ENCODE measurements around the gene ATP6V1A.
A peak's percentile ranks its signal among the peaks of the same experiment; 100 is the strongest.

The ATP6V1A gene

GRCh38 chr3:113775516-113775915 is 28.7 kb downstream of the ATP6V1A start:
- DNase-seq (no peak), ATAC-seq (no peak)
- Mint-ChIP-seq H3K27me3 (no peaks in the 10 kb centered on the region), H3K4me3 (no peak overlapping the region), H3K27ac (peak overlapping the region in 1 of 2 donors; percentile 8), H3K4me1 (peaks cover 14% of the 10 kb centered on the region), H3K9me3 (no peaks in the 10 kb centered on the region)

- Mint-ChIP-seq H3K27ac (no peak overlapping the region), H3K9me3 (no peaks in the 10 kb centered on the region), H3K4me3 (no peak overlapping the region), H3K4me1 (peaks cover 14% of the 10 kb centered on the region), H3K27me3 (no peaks in the 10 kb centered on the region)
- DNase-seq (no peak), ATAC-seq (no peak)
Measured at GRCh38 chr3:113776564-113776963, 29.7 kb downstream of the ATP6V1A start.

GRCh38 chr3:113783463-113783862 is 36.6 kb downstream of the ATP6V1A start:
- DNase-seq (no peak), ATAC-seq (no peak)
- no peak overlapping the region for H3K27ac Mint-ChIP-seq
- peaks cover 5% of the 10 kb centered on the region for H3K4me1 Mint-ChIP-seq
- no peaks in the 10 kb centered on the region for H3K9me3 Mint-ChIP-seq
- H3K27me3 Mint-ChIP-seq = no peaks in the 10 kb centered on the region
- H3K4me3 Mint-ChIP-seq = no peak overlapping the region

DNA sequence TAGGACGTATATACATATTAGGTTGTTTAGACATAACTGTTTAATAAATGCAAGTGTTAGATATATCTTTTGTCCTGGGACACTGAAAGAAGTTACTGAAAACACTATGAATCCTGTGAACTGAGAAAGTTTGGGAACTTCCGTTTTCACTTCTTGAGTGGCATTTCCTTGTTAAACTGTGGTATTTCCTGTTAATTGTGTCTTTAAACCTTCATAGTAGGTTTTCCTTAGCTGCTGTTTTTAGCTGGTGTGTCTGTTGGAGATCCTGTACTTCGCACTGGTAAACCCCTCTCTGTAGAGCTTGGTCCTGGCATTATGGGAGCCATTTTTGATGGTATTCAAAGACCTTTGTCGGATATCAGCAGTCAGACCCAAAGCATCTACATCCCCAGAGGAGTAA is 37.1 kb downstream of the ATP6V1A start:
- Mint-ChIP-seq H3K27ac (peak overlapping the region in 1 of 2 donors; percentile 28), H3K4me3 (no peak overlapping the region), H3K27me3 (no peaks in the 10 kb centered on the region), H3K4me1 (peaks cover 5% of the 10 kb centered on the region), H3K9me3 (no peaks in the 10 kb centered on the region)
- DNase-seq = no peak
- no peak for ATAC-seq

DNA sequence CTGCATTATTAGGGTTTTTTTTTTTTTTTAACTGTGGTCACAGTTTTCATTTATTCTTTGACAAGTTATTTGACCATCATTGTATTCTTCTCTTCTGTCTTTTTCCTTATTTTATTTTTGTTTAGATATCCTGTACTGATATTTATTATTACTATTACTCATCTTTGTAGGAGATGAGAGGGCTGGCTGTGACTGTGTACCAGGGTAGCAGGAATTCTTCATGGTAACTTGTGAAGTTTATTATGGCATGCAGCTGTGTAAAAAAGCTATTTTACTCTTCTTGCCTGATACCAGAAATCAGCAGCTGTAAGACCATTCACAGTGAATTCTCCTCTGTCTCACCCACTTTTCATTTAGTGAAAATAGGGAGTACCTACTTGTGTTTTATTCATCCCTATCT is 44.5 kb downstream of the ATP6V1A start:
- no peak for DNase-seq
- Mint-ChIP-seq H3K27me3 (no peaks in the 10 kb centered on the region), H3K9me3 (no peaks in the 10 kb centered on the region), H3K27ac (peak overlapping the region in 1 of 2 donors; percentile 67), H3K4me1 (no peaks in the 10 kb centered on the region), H3K4me3 (no peak overlapping the region)
- ATAC-seq = no peak

- H3K4me3 Mint-ChIP-seq = no peak overlapping the region
- ATAC-seq (no peak), DNase-seq (no peak)
- H3K27ac Mint-ChIP-seq = no peak overlapping the region
- no peaks in the 10 kb centered on the region for H3K4me1 Mint-ChIP-seq
- H3K27me3 Mint-ChIP-seq = no peaks in the 10 kb centered on the region
- H3K9me3 Mint-ChIP-seq = no peaks in the 10 kb centered on the region
Measured at GRCh38 chr3:113794526-113794925, 47.7 kb downstream of the ATP6V1A start.

GRCh38 chr3:113795693-113796092 is 48.9 kb downstream of the ATP6V1A start:
- no peaks in the 10 kb centered on the region for H3K27me3 Mint-ChIP-seq
- H3K4me1 Mint-ChIP-seq = no peaks in the 10 kb centered on the region
- ATAC-seq = no peak
- no peak for DNase-seq
- H3K27ac Mint-ChIP-seq = no peak overlapping the region
- H3K4me3 Mint-ChIP-seq = no peak overlapping the region
- no peaks in the 10 kb centered on the region for H3K9me3 Mint-ChIP-seq

- H3K9me3 Mint-ChIP-seq = no peaks in the 10 kb centered on the region
- ATAC-seq (peak; percentile 39), DNase-seq (no peak)
- H3K4me3 Mint-ChIP-seq = no peak overlapping the region
- peak overlapping the region; percentile 73 to 85 for H3K27ac Mint-ChIP-seq
- H3K4me1 Mint-ChIP-seq = peaks cover 9% of the 10 kb centered on the region
- H3K27me3 Mint-ChIP-seq = no peaks in the 10 kb centered on the region
Measured at GRCh38 chr3:113802795-113803455, 56.1 kb downstream of the ATP6V1A start.

- Mint-ChIP-seq H3K4me1 (peaks cover 9% of the 10 kb centered on the region), H3K4me3 (no peak overlapping the region), H3K27ac (no peak overlapping the region), H3K9me3 (no peaks in the 10 kb centered on the region), H3K27me3 (no peaks in the 10 kb centered on the region)
- ATAC-seq (no peak), DNase-seq (no peak)
Measured at GRCh38 chr3:113804661-113805060, 57.8 kb downstream of the ATP6V1A start.

DNA sequence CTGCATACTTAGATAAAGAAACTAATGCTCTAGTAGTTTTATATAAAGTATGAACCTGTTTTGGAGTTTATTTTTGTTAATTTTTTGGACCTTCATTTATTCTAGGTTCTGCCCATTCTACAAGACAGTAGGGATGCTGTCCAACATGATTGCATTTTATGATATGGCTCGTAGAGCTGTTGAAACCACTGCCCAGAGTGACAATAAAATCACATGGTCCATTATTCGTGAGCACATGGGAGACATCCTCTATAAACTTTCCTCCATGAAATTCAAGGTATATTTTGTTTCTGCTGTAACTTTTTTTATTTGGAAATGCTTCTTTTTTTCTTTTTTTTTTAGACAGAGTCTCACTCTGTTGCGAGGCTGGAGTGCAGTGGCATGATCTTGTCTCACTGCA is 58.4 kb downstream of the ATP6V1A start:
- no peak for DNase-seq
- peaks cover 9% of the 10 kb centered on the region for H3K4me1 Mint-ChIP-seq
- no peak overlapping the region for H3K4me3 Mint-ChIP-seq
- H3K27ac Mint-ChIP-seq = no peak overlapping the region
- H3K27me3 Mint-ChIP-seq = no peaks in the 10 kb centered on the region
- ATAC-seq = no peak
- no peaks in the 10 kb centered on the region for H3K9me3 Mint-ChIP-seq

- no peaks in the 10 kb centered on the region for H3K27me3 Mint-ChIP-seq
- DNase-seq = no peak
- no peak overlapping the region for H3K4me3 Mint-ChIP-seq
- H3K9me3 Mint-ChIP-seq = no peaks in the 10 kb centered on the region
- H3K4me1 Mint-ChIP-seq = no peaks in the 10 kb centered on the region
- no peak for ATAC-seq
- H3K27ac Mint-ChIP-seq = no peak overlapping the region
Measured at GRCh38 chr3:113812854-113813253, 66.0 kb downstream of the ATP6V1A start.

DNA sequence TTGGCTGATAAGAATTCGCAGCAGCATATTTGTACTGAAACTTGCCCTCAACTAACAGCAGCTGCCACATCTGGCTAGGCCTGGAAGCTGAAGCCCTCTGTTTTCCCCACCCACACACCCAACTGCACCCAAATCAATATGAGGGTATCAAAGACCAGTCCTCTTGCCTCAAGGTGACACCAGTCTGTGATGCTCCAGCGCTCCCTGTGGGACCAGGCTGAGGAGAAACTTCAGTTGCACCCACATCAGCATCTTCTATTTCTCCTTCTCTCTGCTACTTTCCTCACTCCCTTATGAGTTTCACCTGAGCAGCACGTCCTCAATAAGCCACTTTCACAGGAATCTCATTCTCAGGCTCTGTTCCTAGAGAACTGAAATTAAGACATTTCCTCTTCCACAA is 73.0 kb downstream of the ATP6V1A start:
- Mint-ChIP-seq H3K27me3 (no peaks in the 10 kb centered on the region), H3K9me3 (no peaks in the 10 kb centered on the region), H3K4me3 (no peak overlapping the region), H3K4me1 (no peaks in the 10 kb centered on the region), H3K27ac (no peak overlapping the region)
- no peak for DNase-seq
- ATAC-seq = no peak

DNA sequence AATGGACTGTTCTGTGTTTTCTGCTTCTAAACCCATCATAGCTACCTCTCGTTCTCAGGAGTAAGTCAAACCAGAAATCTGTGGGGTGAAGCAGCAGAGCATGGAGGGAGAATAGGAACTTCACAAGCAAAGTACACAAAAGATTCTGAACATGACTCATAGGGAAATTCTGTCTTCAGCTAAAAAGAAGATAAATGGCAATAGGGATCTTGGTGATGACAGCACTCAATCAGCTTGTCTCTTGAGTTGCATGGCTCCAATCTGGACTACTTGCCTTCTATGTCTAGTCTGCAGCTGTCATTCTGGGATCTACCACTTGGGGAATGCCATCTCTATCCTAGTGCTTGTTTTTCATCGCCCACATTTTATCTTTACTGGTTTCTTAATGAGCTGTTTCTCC is 78.3 kb downstream of the ATP6V1A start:
- peak overlapping the region in 1 of 2 donors; percentile 61 for H3K27ac Mint-ChIP-seq
- DNase-seq (no peak), ATAC-seq (no peak)
- no peaks in the 10 kb centered on the region for H3K9me3 Mint-ChIP-seq
- H3K27me3 Mint-ChIP-seq = no peaks in the 10 kb centered on the region
- peaks cover 6% of the 10 kb centered on the region for H3K4me1 Mint-ChIP-seq
- no peak overlapping the region for H3K4me3 Mint-ChIP-seq

- H3K27ac Mint-ChIP-seq = no peak overlapping the region
- no peak for DNase-seq
- peaks cover 25% of the 10 kb centered on the region for H3K4me1 Mint-ChIP-seq
- peaks cover 5 to 10% of the 10 kb centered on the region in 2 donors for H3K9me3 Mint-ChIP-seq
- ATAC-seq = no peak
- H3K27me3 Mint-ChIP-seq = no peaks in the 10 kb centered on the region
- H3K4me3 Mint-ChIP-seq = no peak overlapping the region
Measured at GRCh38 chr3:113828600-113828999, 81.8 kb downstream of the ATP6V1A start.

DNA sequence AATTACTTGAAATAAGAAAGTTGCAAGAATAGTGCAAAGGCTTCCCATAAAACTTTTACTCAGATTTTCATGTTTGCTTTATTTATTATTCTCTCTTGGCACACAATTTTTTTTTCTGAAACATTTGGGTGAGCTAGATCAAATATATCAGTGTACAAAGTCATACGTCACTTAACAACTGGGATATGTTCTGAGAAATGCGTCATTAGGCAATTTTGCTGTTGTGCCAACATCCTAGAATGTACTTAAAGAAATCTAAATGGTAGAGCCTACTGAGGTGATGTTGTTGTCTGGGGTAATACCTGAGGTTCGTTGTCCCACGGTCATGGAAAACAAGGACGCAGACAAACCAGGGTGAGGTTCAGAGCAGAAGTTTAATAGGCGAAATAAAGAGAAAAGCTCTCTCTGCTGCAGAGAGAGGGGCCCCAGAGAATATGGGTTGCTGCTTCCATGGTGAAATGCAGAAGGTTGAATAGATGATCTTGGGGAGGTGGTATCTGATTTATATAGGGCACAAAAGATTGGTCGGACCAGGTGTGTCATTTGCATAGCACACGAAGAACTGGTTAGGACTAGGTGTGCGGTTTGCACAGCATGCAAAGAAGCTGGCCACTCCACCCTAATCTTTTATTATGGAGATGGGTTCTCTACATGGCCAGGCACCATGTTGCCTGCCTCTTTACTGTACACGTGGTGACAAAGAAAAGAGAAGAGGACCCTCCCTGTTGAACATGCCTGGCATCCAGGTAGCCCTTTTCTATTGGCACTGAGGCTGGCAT is 82.9 kb downstream of the ATP6V1A start:
- Mint-ChIP-seq H3K27me3 (no peaks in the 10 kb centered on the region), H3K9me3 (peaks cover 5 to 10% of the 10 kb centered on the region in 2 donors), H3K27ac (no peak overlapping the region), H3K4me3 (no peak overlapping the region), H3K4me1 (peaks cover 25% of the 10 kb centered on the region)
- no peak for ATAC-seq
- DNase-seq = no peak

- no peak overlapping the region for H3K27ac Mint-ChIP-seq
- no peak for DNase-seq
- ATAC-seq = no peak
- peaks cover 5 to 10% of the 10 kb centered on the region in 2 donors for H3K9me3 Mint-ChIP-seq
- H3K4me3 Mint-ChIP-seq = no peak overlapping the region
- peaks cover 25% of the 10 kb centered on the region for H3K4me1 Mint-ChIP-seq
- H3K27me3 Mint-ChIP-seq = no peaks in the 10 kb centered on the region
Measured at GRCh38 chr3:113831103-113831355, 84.2 kb downstream of the ATP6V1A start.

Measured in stimulated activated naive CD8-positive, alpha-beta T cell treated with anti-CD3 and anti-CD28 coated beads, Interleukin-15, amount 100 ng/mL, for 72 hours (primary cell).